Measurements from ENCODE around the gene SRGAP2B.
"Not testable (repeated sequence)": the region's sequence is repeated elsewhere in the genome, so short reads cannot be mapped to it uniquely, and the experiment has no call there.

The SRGAP2B gene

DNA sequence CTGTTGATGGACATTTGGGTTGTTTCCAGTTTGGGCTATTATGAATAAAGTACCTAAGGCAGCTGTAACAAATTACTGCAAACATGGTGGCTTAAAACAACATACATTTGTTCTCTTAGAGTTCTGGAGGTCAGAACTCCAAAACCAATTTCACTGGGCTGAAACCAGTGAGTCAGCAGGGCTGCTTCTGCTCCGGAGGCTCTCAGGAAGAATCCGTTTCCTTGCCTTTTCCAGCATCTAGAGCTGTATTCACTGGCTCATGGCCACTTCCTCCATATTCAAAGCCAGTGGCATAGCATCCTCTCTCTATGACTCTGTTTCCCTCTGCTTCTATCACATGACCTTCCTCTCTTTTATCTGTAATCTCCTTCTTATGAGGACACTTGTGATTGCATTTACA, 146.7 kb downstream of the SRGAP2B start:
- not testable (repeated sequence) for DNase-seq

DNA sequence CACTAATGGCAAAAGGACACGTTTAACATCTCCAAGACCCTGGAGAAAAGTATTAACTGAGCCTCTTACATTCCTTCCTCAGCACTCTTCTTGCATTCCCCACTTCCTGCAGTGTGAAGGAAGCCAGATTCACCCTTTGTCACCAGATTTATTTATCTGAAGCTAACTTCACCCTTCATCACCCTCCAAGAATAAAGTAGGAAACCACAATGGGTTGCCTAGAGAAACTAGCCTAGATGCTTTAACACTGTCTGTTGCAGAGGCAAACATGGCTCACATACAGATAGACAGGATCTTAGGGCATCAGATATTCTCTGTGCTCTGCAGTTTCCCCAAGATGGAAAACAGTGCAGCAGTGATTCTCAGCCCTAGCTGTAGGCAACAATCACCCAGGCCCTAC, 147.6 kb downstream of the SRGAP2B start:
- not testable (repeated sequence) for DNase-seq

DNA sequence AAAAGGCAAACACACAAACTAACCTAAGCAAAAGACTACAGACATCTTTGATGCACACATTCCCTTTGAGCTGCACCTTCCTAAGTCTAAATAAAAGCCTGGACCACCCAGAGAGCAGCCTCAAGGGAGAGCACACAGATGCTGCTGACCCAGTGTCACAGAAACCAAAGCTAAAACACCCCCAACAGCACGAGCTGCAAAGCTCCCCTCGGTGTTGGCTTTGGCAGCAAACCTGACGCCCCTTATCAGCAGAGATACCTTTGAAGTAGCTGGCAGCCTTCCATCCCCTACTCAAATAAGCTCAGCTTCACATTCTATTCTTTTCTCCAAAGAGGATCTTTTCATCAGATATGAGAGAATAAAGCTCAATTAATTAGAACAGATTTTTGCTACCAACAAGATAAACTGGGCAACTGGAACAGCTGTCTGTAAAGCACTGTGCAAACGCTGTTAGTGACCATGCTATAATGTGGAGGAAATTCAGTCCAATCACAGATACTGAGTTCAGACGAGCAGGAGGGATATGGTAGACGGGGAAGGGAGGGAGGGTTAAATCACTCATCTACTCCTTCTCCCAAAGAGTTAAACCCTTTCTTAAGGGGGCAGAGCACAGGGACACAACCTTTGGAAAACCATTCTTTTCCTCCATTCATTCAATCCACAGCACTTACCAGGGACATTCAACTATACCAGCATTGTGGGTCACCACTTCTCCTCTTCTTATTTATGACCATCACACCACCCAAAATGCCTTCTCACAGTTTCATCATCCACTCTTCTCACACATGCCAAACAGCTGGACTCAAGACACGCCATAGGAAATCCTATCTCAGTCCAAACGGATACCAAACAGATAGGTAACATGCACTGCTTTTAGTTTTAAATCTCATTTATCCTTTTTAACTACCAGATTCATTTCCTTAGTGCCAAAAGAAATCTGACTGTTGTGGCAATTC, 148.3 kb downstream of the SRGAP2B start:
- DNase-seq: not testable (repeated sequence)

DNA sequence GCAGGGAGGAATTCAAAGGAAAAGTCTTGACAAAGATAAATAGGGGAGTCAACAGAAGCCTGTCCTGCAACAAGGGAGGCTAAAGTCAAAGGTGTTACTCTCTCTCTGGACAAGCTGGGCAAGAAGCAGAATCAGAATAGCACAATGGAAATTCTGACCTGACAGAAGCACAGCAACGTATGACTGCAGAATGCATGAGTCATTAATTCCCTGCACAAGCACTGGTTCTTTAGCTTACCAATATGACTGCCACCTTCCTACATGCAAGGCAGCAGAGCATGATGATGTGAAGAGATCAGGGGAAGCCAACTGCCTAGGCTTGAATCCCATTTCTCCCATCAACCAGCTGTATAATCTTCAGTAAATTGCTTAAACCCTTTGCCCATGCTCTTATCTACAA, 153.4 kb downstream of the SRGAP2B start:
- DNase-seq: not testable (repeated sequence)

DNA sequence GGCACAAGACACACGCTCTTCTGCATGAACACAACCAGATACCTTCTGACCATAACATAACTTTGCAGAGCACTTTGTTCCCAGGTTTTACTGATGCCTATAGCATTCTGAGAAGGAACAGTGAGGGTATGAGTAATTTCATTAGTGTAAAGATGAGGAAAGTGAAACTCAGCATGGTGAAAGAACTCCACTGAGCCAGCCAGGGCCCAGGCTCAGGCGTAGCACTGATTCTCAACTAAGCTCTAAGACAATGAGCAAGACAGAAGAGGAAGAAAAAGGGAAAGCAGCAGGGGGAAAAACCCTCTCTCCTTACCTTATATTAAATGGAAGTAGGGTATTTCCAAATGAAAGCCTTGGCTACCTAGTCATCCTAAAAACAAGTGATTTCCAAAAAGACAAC, 155.1 kb downstream of the SRGAP2B start:
- not testable (repeated sequence) for DNase-seq

DNA sequence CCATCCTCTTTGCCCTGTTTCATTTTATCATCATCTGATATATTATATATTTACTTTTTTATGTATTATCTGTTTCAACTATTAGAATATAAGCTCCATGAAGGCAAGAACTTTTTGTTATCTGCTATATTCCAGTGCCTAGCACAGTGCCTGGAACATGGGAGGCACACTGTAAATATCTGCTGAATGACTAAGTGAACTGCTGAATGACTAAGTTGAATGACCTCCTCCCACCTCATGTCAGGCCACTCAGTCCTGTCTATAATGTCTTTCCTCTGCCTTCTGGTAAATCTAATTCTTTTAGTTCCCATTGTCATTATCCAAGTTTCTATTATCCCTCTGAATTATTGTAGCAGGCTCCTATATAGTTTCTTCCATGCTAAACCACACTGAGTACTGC, 156.5 kb downstream of the SRGAP2B start:
- DNase-seq: not testable (repeated sequence)

DNA sequence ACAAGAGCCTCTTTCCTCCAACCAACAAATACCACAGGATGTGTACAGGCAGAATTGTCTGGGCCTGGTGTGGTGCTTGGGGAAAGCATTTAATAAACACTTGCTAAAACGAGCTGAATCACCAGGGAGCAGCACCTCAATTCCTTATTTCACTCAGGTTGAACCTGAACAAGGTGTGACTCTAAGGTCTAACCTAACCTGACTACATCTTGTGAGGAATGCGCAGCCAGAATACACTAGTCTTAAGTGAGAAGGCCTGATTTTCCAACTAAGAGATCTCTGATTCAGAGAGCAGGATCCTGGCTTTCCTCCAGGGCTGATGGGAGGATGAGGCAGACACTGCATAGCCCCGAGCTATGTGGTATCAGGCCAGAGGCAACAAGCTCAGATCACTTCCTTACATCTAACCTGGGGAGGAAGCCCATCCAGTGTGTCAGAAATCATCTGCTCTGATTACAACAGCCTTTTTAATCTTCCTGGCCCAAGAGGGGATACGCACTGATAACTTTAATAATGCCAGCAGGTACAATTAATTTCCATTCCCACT, 158.9 kb downstream of the SRGAP2B start:
- not testable (repeated sequence) for DNase-seq

DNA sequence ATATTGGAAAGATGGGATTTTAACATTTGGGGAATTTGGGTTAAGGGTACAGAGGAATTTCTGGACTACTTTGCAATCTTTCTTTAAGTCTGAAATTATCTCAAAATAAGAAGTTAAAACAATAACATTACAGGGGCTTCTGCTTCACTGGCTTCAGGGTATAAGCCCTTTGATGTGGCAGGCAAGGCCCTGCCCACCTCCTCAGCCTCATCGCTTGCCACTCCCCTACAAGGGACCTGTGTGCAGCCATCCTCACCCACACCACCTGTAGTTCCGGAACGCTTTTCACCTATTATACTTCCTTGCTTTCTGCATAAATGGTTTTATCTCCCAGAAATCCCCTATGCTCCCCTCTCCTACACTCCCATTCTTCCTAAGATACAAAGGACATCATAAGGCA, 159.8 kb downstream of the SRGAP2B start:
- DNase-seq: not testable (repeated sequence)

DNA sequence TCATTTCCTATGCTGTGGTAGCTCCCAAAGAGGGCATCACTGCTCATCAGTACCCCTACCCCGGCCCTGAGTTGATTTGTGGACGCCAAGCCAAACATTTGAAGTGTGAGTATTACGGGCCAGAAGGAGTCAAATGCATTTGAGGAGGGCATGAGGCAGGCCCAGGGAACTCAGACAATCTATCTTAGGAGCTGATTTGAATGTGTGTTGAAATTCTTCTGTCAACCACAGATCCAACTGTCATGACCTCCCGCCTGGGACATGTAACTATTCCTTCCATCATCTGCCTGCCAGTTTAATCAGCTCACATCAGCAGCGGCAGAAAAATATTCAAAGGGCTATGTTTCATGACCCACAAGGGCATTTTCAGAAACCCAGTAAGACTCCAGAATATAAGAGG, 162.1 kb downstream of the SRGAP2B start:
- not testable (repeated sequence) for DNase-seq

DNA sequence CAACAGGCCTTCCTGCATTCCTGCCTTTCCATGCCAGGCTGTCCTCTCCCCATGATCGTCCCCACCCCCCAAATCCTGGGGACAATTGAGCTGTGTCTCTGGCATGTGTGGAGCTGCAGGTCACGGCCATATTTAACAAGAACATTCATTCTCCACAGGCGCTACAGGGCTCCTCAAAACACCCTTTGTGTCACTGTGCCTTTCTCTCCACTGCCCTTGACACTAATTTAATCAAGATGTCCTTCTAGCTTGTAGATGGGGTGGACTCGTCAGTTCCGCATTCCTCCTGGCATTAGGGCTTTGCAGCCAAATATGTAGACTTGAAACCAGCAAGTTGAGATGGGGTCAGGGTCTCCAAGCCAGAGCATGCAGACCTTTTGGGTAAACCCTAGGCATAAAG, 163.0 kb downstream of the SRGAP2B start:
- not testable (repeated sequence) for DNase-seq

DNA sequence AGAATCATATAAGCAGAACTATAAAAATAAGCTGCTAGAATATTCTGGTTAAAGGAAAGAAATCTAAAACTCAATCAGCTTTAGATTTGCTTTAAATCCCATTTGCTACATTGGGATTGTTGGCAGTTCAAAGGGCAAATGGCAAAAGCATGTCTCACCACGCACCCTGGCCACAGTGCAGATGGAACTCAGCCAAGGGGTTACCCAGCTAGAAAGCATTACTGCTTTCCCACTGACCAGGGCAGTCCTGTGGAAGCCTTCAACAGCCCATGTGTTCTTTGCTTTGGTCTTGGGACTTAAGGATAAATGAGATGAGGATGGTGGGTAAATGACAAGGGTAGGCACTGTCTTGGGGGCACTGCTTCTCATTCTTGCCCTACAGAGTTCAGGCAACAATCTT, 163.6 kb downstream of the SRGAP2B start:
- DNase-seq: not testable (repeated sequence)

DNA sequence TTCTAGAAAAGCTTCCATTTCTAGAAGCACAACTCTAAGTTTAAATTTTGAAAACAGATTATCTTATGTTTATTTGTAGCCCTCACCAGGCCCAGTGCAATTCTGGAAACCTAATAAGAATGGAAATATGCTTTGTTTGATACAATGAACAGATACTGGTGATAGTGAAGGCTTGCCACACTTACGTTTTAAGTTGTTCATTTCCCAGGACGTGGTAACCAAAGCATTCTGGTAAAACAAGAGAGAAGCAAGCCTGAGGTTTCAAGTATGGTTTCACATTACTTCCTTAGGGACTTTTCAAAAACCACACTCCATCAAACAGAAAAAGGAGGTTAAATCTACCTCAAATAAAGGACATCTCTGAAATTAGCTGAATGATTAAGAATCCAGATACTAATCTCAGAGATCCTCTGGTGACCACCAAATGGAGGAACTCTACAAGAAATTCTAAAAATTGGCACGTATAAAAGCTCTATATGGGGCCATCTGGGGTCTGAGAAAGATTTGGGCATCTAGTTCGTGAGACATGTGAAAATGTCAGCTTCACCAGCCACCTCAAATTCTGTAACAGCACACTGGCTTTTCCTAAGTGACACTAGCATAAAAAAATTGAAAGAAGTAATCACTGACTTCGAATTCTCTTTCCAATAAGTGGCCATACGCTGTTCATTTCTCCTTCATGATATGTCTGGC, 164.9 kb downstream of the SRGAP2B start:
- DNase-seq: not testable (repeated sequence)

DNA sequence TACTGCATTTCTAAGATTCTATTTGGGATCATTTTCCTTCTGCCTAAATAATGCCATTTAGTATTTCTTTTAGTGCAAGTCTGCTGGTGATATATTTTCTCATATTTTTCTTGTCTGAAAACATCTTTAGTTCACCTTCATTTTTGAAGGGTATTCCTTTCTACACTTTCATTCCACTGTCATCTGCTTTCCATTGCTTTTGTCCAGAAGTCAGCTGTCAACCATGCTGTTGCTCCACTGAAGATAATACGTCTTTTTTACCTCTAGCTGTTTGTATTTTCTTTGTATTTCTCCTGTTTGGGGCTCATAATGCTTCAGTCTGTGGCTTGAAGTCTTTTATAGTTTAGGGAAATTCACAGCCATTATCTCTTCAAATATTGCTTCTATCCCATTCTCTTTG, 167.8 kb downstream of the SRGAP2B start:
- not testable (repeated sequence) for DNase-seq

DNA sequence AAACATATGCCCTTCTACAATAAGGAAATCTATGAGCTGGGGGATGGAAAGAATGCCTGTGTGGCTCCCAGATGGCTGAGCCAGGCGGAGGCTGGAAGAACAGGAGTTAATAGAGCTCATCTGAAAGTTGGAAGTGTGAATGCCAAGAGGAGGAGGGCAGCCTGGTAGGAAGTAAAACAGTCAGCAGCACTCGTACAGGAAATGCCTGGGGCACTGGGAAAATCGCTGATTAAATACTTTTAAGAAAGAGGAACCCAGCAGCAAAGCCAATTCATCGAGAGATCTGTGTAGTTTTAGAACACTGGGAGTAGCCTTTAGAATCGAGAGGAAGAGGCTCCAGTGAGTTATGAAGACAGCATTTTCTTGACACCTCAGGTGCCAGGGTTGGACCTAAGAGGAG, 171.5 kb downstream of the SRGAP2B start:
- not testable (repeated sequence) for DNase-seq

DNA sequence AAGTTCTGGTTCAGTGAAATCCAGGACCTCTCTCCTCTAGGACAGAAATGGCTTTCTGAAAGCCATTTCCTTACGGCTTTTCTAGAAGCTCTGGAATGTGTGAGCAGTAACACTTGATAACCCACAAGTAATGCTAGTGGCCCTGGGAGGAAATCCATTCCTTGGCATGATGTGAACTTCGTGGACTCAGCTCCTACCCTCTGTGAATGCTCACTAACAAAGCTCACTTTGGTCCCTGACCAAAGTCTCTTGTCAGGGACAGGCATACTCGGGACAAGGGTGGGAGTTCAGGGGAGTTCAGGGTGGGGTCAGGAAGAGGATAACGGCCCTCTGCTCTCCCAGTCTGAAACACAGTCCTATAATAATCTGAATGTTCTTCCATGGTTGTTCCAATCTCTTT, 172.3 kb downstream of the SRGAP2B start:
- not testable (repeated sequence) for DNase-seq

DNA sequence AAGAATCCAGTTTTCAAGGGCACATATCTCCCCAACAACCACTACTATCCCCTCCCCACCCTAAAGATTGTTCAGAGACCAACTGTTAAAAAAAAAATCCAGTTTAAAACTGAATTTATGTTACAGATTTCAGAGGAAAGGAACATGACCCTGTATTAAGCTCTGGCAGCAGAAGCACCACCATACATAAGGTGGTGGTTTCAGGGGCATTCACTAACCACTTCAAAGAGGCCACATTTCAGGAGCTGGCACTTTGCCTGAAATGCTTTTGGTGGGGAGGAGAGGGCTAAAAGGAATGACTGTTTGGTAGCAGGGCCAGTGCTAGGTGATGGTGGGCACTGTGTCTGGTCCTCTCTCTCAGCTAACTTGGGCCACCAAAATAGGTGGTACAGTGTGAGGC, 176.0 kb downstream of the SRGAP2B start:
- not testable (repeated sequence) for DNase-seq

DNA sequence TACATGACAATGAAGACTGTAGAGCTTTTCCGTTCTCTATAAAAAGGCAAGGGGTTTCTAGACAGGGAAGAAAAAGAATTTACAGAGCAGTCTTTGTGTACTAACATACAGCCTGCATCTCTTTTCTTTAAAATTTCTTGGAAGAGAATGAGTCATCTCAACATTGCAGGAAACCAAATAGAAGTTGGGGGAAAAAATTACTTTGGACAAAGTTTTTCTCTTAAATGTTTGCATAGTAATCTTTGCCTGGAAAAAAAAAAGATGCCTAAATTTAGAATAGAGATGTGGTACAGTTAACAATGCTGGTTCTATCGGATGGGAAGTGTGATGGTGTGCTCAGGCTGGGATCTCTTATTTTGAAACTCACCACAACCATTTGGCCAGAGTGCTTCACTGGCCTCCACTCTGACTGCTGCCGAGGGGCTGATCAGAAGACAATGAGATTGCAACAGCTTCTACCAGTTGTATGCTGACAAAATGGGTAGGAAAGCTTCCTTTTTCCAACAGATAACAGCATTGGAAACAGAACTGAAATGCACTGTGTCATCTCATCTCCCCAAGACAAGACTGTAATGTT, 177.0 kb downstream of the SRGAP2B start:
- not testable (repeated sequence) for DNase-seq

DNA sequence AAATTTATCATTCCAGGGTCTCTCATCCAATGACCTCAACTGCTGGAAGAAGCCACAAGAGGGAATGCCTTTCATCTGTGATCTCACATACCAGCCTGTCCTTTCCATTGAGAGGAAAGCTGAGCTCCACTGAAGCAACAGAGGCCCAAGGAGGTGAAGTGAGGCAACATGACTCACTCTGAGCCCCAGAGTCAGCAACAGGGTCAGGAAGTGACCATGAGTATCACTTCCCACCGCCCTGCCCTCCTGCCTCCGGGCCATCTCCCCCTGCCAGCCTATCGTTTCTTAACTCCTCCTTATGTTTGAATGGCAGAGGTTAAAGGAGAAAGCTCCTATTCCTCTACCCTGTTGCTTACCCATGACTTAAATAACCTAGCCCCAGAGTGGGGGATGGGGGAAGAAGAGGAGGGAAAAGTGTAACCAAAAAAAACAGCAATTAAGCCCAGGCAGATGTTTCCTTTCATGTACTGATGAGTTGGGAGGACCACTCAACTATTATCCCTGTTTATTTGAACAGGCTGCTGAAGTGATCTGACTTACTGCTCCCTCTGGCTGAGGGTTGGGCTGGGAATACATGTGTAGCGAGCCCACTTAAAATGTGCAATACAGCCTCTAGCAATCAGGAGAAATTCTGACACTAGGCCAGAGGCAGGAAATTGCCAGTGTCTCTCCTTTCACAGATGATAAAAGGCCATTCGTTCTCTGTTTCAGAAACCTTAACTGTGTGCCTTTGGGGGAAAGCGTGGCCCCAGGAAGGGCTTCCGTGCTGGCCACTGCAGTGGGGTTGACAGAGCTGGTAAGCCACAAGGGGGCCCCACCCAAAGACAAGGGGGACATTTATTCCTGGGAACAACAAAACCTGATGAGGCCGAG, 177.7 kb downstream of the SRGAP2B start:
- DNase-seq: not testable (repeated sequence)

DNA sequence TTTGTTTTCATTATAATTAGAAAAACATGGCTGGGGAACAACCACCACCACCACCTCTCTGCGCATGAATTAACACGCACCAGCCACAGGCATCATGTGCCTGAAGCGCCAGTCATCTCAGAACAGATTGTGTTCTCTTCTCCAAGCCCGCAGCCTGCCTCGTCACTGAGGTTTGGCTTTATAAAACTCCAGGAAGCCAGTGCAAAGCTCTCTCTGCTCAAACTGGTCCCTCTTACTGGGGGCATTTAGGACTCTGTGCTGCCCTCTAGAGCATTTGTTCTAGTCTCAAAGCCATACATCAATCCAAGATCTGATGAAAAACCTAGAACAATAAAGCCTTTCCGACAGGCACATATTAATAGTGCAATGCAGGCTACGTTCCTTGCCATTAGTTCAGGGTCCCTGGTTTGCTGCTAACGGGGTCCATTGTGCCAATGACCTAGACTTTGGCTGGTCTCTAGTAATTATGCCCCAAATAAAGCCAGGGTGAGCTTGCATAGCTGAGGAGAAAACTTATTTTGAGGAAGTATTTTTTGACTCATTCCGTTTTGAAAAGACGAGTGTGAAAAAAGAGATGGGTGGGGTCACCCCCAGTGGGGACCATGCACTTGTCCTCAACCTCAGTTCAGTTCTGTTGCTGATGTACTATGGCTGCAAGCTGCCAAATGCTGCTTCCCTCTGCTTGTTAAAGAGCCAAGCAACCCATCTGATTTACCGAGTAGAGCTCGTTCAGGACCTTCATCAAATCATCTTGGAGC, 181.0 kb downstream of the SRGAP2B start:
- not testable (repeated sequence) for DNase-seq

DNA sequence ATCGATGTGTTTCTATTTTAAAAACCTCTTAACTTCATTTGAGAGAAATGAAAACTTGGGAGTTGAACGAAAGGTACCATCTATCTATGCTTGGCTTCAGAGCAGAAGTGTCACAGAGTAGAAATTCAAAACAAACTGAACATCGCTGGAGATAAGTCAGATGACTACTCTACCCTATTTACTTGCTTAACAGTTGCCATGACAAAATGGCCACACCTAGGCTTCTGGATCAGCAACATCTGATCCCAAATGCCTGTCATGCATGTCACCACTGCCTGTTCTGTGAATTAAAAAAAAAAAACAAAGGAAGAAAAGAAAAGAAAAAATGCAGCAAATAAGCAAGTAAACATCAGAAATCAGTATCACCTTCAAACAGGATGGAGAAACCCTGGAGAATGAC, 181.7 kb downstream of the SRGAP2B start:
- DNase-seq: not testable (repeated sequence)

Measured in amygdala (tissue), 56 donors.